ENCODE data around the gene PVRIG.
"Not testable (repeated sequence)": the region's sequence is repeated elsewhere in the genome, so short reads cannot be mapped to it uniquely, and the experiment has no call there.

PVRIG gene

DNA sequence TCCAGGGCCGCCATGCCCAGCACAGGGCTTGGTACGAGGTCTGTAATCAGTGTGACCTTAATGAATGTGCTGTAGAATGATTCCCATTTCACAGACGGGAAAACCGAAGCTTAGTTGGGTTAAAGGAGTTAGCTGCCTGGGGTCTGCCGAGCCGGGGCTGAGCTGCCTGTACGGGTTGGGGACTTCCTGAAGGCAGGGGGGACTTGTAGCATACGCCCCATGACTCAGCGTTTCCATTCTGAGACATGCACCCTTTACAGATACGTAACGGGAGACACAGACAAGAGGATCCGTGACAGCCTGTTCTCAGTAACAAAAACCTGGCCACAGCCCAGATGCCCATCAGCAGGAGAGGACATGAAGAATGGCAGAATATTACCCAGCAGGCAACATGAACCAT, 23.6 kb downstream of the PVRIG start:
- peak in 3 of 4 experiments; percentile 35 to 45 (median 42) for DNase-seq

DNA sequence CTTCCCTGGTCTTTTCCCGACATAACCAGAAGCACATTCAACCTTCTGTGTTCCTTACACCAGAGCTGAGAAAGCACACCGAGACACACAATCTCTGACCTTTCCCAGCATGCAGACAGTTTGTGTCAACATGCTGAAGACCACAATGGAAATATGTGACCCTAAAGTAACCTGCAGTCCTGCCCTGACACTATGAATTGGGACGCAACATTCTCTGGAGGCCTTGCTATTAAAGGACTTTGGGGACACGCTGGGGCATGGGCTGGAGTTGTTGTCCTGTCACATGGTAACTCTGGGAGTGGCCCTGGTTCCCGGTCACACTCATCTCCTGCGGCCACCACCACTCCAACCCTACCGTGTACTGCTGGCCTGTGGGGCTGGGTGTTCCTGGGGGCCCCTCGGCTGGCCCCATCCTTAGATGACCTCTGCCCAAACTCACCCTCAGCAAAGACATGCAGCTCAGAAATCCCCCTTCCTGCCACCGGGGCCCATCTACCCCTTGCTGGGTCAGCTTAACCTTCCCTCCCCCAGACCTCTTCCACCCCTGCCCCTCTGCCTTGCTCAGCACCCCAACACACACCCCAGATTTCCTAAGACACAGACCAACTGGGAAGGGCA, 25.3 kb downstream of the PVRIG start:
- DNase-seq, result not testable (repeated sequence)

DNA sequence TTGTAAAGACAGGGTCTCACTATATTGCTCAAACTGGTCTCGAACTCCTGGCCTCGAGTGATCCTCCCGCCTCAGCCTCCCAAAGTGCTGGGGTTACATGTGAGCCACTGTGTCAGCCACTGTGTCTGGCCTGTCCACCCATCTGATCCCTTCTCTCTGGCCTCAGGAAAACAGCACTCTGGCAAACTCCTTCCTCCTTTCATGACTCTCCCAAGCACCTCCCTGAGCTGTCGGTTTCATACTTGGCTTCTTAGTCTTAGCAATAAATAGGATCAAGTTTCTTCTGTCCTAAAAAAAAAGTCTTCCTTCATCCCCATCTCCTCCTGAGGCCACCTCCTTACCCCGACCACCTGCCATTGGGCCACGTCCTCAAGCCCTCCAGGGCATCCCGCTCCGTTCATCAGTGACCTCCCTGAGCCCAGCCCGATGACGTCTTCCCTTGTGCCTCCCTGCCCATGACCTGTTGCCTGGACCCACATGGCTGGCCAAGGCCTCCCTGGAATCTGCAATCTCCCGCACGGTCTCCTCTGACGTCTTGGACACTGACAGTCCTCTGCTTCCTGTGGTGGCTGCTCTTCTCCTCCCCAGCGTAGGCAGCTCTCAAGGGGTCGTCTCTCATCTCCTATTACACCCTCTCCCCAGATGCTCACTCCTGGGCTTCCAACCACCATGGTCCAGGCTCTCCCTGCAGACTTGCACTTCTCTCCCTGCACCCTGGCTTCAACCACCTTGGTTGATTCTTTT, 26.5 kb downstream of the PVRIG start:
- DNase-seq, result not testable (repeated sequence)

DNA sequence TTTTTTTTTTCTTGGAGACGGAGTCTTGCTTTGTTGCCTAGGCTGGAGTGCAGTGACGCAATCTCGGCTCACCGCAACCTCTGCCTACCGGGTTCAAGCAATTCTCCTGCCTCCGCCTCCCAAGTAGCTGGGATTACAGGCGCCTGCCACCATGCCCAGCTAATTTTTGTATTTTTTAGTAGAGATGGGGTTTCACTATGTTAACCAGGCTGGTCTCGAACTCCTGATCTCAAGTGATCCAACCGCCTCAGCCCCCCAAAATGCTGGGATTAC, 27.1 kb downstream of the PVRIG start:
- not testable (repeated sequence) for DNase-seq

DNA sequence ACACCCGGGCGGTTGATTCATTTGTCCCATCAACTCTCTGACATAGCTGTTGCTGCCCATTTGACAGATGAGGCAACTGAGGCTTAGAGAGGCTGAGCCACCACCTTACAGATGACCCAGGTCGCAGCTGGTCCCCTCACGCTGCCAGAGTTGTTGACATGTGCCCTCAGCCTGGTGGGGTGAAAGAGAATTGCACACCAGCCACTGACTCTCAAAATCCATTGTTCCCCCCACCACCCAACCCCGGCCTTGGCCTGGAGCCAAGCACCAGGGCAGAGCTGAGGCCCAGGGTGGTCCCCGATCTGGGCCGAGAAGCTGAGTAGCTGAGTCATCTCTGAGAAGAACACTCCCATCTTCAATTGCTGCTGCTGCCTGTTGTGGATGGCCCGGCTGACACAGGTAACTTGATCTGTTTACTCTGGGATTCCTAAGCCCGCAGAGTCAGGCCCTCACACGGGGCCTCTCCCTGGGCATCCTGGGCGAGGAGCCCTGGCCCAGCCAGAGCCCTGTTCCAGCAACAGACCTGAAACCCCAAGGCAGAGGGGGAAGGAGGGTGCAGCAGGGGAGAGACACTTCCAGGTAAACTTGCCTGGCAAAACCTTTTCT, 27.5 kb downstream of the PVRIG start:
- DNase-seq, result no peak

DNA sequence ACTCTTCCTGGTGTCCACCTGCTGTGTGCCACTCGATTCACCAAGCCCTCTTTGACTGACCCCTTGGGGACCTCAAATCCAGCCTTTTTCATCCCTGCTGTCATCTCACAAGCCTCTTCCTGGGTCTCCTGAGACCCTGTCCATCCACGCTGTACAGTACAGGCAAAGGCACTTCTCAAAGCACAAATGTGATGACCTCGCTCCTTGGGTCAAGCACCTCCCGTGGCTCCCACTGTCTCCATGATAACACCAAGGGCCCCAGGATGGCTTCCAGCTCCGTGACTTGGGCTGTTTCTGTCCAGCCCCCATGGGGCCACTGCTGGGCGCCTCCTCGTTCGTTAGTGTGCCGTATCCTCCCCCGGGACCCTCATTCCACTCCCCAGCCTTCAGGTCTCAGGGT, 28.7 kb downstream of the PVRIG start:
- DNase-seq, result no peak

DNA sequence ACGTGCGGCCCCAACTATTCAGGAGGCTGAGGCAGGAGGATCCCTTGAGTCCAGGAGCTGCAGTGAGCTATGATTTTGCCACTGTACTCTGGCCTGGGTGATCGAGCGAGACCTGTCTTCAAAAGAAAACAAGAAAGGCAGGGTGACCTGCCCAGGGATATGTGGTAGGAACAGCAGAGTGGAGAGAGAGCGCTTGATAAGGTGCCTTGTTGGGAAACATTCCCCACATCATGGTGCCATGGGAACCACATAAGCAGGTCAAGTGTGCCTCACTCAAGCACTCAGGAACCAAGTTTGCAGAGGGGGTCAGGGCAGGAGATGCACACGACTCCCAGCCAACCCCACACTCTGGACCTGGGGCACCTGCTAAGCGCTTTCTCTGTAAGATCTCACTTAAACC, 37.3 kb downstream of the PVRIG start:
- no peak for DNase-seq

DNA sequence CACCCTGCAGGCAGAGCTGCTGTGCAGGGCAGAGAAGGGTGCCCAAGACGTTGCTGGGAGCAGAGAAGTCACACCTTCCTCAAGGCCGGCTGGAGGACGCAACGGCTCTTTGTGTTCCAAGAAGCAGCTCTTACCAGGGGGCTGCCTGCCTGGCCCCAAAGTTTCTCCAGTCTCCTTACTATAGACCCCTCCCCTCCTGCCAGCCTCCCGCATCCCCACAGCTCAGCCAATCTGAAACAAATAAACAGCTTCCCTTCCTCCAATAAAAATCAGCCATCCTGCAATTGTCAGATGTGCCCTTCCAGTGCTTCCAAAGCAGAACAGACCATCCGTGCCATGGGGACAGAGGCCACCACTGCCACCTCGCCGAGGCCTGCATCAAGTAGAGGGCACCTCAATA, 40.2 kb downstream of the PVRIG start:
- DNase-seq, result not testable (repeated sequence)

DNA sequence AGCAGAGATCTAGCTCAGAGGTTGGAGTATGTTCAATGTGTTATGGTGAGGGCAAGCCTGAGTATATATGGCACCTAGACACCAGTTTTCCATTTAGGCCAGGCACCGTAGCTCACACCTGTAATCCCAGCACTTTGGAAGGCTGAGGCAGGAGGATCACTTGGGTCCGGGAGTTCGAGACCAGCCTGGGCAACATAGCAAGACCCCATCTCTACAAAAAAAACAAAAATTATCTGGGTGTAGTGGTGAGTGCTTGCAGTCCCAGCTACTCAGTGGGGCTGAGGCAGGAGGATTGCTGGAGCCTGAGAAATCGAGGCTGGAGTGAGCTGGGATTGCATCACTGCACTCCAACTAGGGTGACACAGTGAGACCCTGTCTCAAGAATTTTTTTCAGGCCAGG, 43.1 kb downstream of the PVRIG start:
- not testable (repeated sequence) for DNase-seq

DNA sequence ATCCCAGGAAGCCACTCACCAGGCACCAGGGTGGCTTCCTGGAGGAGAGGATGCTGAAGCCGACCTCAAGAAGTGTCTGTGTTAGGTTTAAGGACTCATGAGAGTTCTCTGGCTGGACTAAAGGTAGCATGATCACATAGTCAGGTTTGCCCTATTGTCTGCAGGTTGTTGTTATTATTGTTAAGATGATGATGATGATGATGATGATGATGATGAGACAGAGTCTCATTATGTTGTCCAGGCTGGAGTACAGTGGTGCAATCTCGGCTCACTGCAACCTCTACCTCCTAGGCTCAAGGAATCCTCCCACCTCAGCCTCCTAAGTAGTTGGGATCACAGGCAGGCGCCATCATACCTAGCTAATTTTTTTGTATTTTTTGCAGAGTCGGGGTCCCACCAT, 44.5 kb downstream of the PVRIG start:
- DNase-seq, result not testable (repeated sequence)

DNA sequence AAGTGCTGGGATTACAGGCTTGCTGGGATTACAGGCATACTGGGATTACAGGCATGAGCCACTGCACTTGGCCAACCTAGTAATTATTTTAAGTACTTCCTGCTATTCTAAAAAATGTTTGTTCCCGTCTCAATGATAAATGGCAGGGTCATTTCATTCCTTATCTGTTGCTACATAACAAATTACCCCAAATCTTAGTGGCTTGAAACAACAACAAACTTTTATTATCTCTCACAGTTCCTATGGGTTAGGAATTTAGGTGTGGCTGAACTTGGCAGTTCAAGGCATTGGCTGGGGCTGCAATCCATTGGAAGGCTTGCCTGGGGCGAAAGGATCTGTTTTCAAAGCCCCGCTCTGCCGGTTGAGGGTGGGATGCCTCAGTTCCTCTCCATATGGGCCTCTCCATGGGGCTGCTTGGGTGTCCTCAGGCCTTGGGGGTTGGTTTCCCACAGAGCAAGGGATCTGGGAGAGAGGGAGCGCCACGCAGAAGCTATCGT, 45.0 kb downstream of the PVRIG start:
- DNase-seq, result not testable (repeated sequence)

DNA sequence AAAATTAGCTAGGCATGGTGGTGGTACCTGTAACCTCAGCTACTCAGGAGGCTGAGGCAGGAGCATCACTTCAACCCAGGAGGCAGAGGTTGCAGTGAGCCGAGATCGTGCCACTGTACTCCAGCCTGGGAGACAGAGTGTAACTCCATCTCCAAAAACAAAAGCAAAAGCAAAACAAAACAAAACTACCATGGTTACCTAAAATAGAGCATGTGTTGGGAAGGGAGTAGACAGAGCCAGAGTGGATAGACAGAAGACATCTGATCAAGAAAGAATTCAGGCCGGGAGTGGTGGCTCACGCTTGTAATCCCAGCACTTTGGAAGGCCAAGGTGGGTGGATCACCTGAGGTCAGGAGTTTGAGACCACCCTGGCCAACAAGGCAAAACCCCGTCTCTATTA, 46.1 kb downstream of the PVRIG start:
- not testable (repeated sequence) for DNase-seq

DNA sequence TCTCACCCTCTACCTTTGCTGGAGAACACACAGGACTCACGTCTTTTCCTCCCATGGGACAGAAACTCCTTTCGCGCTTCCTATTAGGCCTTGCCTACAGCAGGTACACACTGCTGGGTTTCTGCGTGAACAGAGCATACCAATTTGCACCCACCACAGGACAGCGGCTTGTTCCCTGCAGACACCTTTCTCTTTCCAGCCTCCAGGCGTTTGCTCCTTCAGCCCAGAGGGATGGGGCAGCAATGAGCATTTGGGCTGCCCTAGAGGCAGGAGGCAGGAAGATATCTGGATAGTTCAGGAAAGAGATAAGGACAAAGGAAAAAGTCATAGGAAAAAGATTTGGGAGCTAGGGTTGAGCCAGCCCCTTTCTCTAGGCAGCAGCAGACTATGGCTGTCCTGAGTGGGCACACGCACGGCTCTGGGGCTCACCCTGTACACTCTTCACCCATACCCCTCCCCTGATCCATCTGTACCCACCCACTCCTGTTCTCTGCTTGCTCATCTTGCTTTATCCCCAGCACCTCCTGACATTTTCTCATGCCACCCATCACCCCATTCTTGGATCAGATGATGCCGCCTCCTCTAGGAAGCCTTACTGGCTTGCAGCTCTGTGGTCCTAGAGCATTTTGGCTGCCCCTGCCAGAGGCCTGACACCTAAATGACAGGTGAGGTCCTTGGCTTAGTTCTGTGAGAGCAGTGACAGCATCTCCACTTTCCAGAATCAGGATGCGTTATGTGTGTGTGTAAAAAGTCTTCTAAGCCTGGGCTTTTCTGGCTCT, 47.0 kb downstream of the PVRIG start:
- DNase-seq, result no peak

DNA sequence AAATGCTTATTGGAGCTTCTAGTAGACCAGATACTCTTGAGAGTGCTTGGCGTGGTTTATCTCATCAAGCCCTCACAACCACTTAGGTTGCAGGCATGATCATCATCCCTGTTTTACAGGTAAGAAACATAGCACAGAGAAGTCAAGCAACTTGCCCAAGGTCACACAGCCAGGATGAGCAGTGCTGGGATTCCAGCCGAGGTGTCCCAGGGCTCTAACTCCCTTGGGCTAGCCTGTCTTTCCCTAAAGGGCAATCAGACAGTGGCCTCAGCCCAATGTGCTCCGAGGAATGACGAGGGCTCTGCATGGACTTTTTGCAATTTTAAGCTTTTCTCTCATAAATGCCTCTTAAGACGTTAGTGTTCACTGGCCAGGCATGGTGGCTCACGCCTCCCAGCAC, 47.9 kb downstream of the PVRIG start:
- no peak for DNase-seq

DNA sequence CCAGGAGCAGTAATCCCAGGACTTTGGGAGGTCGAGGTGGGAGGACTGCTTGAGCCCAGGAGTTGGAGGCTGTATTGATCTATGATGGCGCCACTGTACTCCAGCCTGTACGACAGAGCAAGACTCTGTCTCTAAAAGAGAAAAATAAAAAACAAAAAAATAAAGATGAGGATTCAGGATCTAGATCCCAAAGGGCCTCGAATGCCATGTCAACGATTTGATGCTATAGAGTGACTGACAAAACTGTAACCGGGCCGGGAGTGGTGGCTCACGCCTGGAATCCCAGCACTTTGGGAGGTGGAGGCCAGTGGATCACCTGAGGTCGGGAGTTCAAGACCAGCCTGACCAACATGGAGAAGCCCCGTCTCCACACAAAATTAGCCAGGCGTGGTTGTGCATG, 49.1 kb downstream of the PVRIG start:
- DNase-seq, result not testable (repeated sequence)

DNA sequence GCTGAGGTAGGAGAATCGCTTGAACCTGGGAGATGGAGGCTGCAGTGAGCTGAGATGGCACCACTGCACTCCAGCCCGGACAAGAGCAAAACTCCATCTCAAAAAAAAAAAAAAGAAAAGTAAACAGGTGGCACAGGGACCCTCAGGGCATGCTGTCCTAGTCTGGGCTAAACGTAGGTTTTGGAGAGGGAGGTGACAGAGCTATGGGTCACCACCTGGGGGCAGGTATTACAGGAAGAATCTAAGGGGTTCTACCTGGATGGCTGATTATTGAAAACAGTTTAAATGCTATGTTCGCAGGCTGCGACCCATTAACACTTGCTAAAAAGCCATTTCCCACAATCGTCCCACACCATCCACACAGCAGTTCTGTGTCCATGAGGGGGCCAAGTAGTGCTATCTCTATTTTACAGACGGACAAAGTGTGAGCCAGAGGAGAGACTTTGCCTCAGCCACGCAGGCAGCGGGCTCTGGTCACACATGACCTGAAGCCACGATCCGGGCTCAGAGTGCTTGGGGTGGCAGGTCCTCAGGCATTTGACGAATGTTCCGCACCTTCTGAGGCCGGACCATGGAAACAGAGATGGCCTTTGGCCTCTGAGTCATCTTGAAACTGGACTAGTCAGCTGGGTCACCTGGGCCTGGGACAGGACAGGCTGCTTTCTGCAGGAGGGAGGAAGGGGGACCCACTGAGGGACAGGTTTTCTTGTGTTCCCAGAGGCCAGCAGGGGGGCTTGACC, 49.7 kb downstream of the PVRIG start:
- not testable (repeated sequence) for DNase-seq

DNA sequence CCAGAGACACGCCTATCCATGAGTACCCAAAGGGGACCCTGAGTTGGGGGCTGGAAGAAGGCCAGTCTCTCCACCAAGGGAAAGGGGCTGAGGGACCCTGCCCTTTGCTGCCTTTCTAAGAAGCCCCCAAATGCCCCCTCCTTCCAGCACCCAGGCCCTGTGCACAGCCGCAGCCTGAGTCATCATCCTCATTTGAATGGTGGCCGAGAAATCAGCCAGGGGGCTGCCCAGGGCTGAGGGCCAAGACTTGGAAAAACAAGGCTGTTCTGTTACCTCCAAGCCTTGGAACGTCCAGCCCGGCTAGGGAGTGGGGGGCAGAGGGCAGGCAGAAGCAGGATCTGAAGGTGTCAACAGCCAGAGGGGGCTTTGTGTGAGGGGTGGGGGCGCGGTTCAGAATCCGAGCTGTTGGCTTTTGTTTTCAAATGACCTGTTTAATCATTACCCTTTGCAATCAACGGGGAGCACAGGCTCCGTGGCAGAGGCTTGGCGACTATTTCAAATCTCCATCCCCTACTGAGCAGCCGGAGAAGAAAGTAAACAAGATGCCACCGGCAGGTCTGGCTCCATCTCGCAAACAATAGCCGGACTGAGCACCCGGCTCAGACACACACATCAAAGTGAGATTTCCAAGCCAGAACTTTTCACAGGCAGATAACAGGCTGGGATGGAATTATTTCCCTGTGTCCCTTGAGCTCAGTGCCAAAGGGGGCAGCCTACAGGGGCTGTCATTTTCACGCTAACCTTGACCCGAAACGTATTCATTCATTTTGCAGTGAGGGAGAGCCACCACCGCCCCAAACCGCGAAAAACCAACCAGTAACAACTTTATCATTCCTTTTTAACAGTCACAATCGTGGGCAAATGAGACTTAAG, 50.5 kb downstream of the PVRIG start:
- not testable (repeated sequence) for DNase-seq
